ENCODE data around the gene CYP27B1.
A peak's percentile ranks its signal among the peaks of the same experiment; 100 is the strongest.

The CYP27B1 gene, protein sequence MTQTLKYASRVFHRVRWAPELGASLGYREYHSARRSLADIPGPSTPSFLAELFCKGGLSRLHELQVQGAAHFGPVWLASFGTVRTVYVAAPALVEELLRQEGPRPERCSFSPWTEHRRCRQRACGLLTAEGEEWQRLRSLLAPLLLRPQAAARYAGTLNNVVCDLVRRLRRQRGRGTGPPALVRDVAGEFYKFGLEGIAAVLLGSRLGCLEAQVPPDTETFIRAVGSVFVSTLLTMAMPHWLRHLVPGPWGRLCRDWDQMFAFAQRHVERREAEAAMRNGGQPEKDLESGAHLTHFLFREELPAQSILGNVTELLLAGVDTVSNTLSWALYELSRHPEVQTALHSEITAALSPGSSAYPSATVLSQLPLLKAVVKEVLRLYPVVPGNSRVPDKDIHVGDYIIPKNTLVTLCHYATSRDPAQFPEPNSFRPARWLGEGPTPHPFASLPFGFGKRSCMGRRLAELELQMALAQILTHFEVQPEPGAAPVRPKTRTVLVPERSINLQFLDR

GRCh38 chr12:57766464-57767304, at the start of gene CYP27B1:
Gene CYP27B1 (minus strand): TSS chr12:57767078. CDS start chr12:57767041, 37 bp downstream.
- DNase-seq (ENCODE audit: low read depth in 2 of 2) = no peak

GRCh38 chr12:57816001-57816854, 49.4 kb upstream of the CYP27B1 start:
- DNase-seq (ENCODE audit: low read depth in 2 of 2) = no peak

GRCh38 chr12:57815177-57816000, 48.5 kb upstream of the CYP27B1 start:
- peak in 1 of 2 donors; percentile 23 for DNase-seq (ENCODE audit: low read depth in 2 of 2)

DNA sequence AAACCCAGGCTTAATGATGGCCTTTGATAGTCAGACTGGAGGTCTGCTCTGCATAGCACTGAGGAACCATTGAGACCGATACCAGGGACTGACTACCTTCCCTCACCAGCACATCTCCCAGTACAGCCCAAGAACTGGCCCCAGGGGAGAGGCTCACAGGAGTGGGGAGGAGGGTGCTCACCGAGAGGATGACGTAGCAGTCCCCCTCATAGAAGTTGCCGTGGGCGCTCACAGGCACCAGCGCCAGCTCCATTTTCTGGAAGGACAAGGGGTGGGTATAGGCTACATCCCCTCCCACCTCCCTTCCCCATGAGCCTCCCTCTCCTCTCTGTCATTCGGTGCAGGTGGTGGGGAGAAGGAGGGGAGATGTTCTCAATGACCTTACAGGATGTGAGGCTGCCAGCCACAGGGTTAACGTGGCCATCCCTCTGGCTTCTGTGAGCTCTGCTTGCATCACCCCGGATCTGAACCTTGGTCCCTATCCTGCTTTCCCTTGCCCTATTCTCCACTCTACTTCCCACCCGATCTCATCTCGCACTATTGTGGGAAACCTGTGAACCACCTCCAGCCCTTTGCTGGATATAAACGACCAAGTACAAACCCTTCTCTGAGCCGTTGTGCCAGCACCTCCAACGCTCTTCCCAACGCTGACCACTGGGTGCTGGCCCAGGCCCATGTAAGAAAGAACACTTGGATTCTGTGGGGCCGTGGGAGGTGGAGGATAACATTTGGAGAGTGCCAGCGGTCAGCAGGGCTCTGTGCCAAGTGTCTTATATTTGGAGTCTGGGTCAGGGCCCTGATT, 47.3 kb upstream of the CYP27B1 start:
- no peak for DNase-seq (ENCODE audit: low read depth in 2 of 2)

- DNase-seq (ENCODE audit: low read depth in 2 of 2) = no peak
These were observed 46.5 kb upstream of the CYP27B1 start for GRCh38 chr12:57813111-57813970.

DNA sequence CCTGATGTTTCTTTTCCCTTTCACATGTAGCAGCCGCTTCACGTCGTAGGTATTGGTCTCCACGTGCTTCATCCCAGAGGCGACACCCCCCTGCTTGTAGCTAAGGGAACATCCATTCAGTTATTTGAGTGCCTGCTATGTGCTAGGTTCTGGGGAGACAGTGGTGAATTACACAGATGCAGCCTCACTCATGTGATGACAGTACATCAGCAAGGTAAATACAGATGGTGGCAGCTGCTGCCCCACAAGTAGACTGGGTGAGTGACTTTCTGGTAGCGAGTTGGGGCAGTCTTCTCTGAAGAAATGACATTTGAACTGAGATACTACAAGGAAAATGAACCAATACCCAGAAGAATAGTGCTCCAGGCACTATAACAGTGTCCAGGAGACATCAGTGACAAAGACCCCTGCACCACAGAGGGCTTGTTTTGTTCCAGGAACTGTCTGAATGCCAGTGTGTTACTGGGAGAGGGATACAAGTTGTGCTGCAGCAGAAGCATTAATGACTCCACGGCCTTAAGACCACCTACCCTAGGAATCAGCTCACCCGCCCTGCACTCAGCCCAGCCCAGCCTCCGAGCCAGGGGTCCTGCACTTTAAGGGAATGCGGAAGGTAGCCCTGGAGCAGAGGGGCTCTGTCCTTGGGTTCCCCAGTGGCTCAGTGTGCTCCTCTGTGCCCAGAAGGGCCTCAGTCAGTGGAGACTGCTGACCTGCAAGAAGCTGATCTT, 44.3 kb upstream of the CYP27B1 start:
- no peak for DNase-seq (ENCODE audit: low read depth in 2 of 2)

- no peak for DNase-seq (ENCODE audit: low read depth in 2 of 2)
These were observed 43.6 kb upstream of the CYP27B1 start for GRCh38 chr12:57810450-57810849.

DNA sequence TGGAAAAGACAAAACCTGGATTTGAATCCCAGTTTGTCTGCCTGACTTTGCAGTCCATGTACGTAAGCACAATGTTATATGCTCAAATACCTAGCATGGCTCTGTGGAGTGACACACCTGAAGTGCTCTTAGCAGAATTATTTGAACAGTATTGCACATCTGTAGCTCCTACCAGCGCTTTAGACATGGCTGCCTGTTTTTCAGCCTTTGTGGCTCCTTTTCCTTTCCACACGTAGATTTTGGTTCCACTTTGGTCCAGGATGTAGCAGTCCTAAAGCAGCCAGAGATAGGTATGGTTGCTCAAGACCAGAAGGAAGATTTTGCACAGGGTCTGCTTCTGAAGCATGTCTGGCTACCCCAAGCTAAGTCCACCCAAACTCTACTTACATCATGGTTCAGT, 42.5 kb upstream of the CYP27B1 start:
- DNase-seq (ENCODE audit: low read depth in 2 of 2) = no peak

- DNase-seq (ENCODE audit: low read depth in 2 of 2) = no peak
These were observed 41.5 kb upstream of the CYP27B1 start for GRCh38 chr12:57808351-57808750.

DNA sequence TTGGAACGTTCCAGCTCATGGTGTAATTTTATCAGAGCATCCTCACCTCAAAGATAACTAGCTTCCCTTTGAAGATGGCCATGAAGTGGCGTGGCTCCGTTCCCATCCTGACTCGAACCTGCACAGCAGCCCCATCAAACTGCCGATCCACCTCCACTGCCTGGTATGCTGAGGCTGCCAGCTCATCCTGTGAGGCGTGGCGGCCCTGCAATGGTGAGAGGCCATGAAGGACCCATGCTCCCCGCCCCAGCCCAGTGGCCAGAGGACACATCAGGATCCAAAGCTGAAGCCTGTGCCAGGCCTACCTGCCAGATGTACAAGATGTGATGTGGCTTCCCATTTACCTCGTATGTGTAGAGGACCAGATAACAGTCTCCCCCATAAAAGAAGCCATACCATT, 40.4 kb upstream of the CYP27B1 start:
- no peak for DNase-seq (ENCODE audit: low read depth in 2 of 2)

GRCh38 chr12:57806677-57807076, 39.8 kb upstream of the CYP27B1 start:
- no peak for DNase-seq (ENCODE audit: low read depth in 2 of 2)

- no peak for DNase-seq (ENCODE audit: low read depth in 2 of 2)
These were observed 36.5 kb upstream of the CYP27B1 start for GRCh38 chr12:57803319-57803893.

DNA sequence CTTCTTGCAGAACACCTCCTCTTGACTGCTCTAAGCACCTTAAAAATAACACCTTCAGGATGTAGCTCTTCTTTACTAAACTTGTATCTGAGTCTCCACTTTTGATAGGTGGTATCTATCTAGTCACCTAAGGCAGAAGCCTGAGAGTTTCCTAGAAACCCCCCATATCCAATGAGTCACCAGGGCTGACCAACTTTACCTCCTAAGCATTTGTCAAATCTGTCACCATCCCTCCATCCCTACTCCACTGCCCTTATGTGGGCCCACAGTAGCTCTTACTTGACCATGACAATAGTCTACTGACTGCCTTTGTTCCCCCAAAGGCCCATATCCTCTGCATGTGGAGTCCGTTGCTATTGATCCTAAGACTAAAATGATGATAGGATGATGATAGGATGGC, 35.7 kb upstream of the CYP27B1 start:
- DNase-seq (ENCODE audit: low read depth in 2 of 2) = no peak

DNA sequence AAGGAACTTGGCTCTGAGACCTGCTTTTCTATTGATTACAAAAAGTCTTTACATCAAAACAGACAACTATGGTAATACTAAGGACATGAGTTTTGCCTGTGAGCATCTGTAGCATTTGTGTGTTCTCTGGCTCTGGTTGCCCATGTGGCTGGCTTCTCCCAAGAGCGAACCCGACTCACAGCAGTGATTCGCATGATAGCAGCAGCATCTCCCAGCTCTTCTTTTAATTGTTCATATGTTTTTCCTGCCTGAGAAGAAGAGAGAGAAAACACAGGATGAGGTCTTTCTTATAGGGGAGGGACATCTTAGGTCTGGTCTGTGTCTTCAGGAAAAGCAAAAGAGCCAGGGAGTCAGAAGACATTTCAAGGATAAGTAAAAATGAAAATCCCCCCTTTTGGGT, 34.1 kb upstream of the CYP27B1 start:
- no peak for DNase-seq (ENCODE audit: low read depth in 2 of 2)

GRCh38 chr12:57797933-57798332, 31.1 kb upstream of the CYP27B1 start:
- DNase-seq (ENCODE audit: low read depth in 2 of 2) = no peak

- DNase-seq (ENCODE audit: low read depth in 2 of 2) = no peak
These were observed 30.1 kb upstream of the CYP27B1 start for GRCh38 chr12:57796996-57797395.

GRCh38 chr12:57795354-57795753, 28.5 kb upstream of the CYP27B1 start:
- no peak for DNase-seq (ENCODE audit: low read depth in 2 of 2)

GRCh38 chr12:57793920-57794319, 27.0 kb upstream of the CYP27B1 start:
- DNase-seq (ENCODE audit: low read depth in 2 of 2) = no peak
